PFSK-1 (cell line): ENCODE data around the gene BTF3L4.

ENCODE experiments used
- TAF1 ChIP-seq: IDR thresholded peaks from 2 replicates; pipeline ENCODE4 v1.6.1; 2012; ENCODE audit warnings: low read length, control low read depth, borderline replicate concordance; ENCODE audit not compliant: insufficient read depth
- TF ChIP-seq, protein P1 (sequence below), 2 experiments: IDR thresholded peaks; 2 replicates each; pipeline versions ENCODE4 v1.6.1 to v1.8.0; 2011 to 2012; ENCODE audit warnings: low read depth in 2 of 2, low read length in 2 of 2, control low read depth in 1 of 2, inconsistent platforms in 1 of 2, mild to moderate bottlenecking in 1 of 2, moderate library complexity in 1 of 2; ENCODE audit not compliant: insufficient read depth in 1 of 2

DNA sequence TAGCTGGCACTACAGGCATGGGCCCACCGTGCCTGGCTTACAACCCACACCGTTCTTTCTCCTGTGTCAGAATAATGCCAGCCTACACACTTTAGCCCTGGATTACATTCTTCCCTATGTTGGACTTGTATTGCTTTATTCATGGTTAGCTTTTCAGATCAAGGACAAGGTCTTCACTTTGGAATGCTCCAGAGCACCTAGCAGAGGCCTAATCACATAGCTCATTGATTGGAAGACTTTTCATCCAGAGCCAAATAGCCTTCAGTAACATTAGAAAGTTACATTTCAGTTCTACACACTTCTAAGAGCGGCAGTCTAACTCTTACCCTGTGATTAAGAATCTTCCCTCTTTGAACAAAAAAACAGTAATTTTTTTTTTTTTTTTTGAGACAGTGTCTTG is 56.4 kb downstream of the BTF3L4 start:
- TF ChIP-seq TAF1: no peak
- TF ChIP-seq, protein P1, sequence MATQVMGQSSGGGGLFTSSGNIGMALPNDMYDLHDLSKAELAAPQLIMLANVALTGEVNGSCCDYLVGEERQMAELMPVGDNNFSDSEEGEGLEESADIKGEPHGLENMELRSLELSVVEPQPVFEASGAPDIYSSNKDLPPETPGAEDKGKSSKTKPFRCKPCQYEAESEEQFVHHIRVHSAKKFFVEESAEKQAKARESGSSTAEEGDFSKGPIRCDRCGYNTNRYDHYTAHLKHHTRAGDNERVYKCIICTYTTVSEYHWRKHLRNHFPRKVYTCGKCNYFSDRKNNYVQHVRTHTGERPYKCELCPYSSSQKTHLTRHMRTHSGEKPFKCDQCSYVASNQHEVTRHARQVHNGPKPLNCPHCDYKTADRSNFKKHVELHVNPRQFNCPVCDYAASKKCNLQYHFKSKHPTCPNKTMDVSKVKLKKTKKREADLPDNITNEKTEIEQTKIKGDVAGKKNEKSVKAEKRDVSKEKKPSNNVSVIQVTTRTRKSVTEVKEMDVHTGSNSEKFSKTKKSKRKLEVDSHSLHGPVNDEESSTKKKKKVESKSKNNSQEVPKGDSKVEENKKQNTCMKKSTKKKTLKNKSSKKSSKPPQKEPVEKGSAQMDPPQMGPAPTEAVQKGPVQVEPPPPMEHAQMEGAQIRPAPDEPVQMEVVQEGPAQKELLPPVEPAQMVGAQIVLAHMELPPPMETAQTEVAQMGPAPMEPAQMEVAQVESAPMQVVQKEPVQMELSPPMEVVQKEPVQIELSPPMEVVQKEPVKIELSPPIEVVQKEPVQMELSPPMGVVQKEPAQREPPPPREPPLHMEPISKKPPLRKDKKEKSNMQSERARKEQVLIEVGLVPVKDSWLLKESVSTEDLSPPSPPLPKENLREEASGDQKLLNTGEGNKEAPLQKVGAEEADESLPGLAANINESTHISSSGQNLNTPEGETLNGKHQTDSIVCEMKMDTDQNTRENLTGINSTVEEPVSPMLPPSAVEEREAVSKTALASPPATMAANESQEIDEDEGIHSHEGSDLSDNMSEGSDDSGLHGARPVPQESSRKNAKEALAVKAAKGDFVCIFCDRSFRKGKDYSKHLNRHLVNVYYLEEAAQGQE (IDR thresholded peaks at IDR 0.05; ENCODE audit: insufficient read depth in 1 of 2, low read depth in 2 of 2, low read length in 2 of 2): no peak
